Measurements from ENCODE around the gene BHLHE40. TPM values are rescaled to one million over a fixed set of nuclear protein-coding genes. Genes with fewer than 3 reads are reported as not detected.

BHLHE40 gene
- total and polyA plus RNA-seq, 9 donors = 28.6 to 264 (median 75.3) TPM

GRCh38 chr3:4982773-4983738 is 3.8 kb downstream of the BHLHE40 start:
- DNase-seq = peak in 2 of 5 donors; percentile 40 to 47
- Histone ChIP-seq H3K4me1 (ENCODE audit: insufficient read depth) (peaks cover 7% of the 10 kb centered on the region), H3K27ac (no peak overlapping the region), H3K27me3 (no peaks in the 10 kb centered on the region), H3K36me3 (no peaks in the 10 kb centered on the region), H3K4me3 (no peak overlapping the region), H3K9me3 (no peaks in the 10 kb centered on the region)
- WGBS, 3 donors = 88 to 92% (median 91%) methylated on average over 40 of the region's 40 CpGs
- TF ChIP-seq EP300 (IDR thresholded peaks at IDR 0.05) (no peak), POLR2A (IDR thresholded peaks at IDR 0.05) (no peak), CTCF (IDR thresholded peaks at IDR 0.05) (no peak)
- intact Hi-C loops (cut with DNase I) = loop anchor here (5.0 to 10.0 kb wide), 4 partner anchors 44 to 266 kb away; no protein-coding TSS in a partner anchor

- WGBS, 3 donors = 34 to 55% (median 52%) methylated on average over 16 of the region's 16 CpGs
- Histone ChIP-seq H3K4me3 (no peak overlapping the region), H3K9me3 (no peaks in the 10 kb centered on the region), H3K4me1 (ENCODE audit: insufficient read depth) (peaks cover 7% of the 10 kb centered on the region), H3K27me3 (no peaks in the 10 kb centered on the region), H3K36me3 (no peaks in the 10 kb centered on the region), H3K27ac (peak overlapping the region; percentile 13 to 94)
- TF ChIP-seq POLR2A (IDR thresholded peaks at IDR 0.05) = no peak
- TF ChIP-seq CTCF (IDR thresholded peaks at IDR 0.05) = no peak
- TF ChIP-seq EP300 (IDR thresholded peaks at IDR 0.05) = no peak
- DNase-seq = peak in 3 of 5 donors; percentile 34 to 69 (median 40)
- intact Hi-C loops (cut with DNase I) = loop anchor here (5.0 to 10.0 kb wide), 4 partner anchors 43 to 267 kb away; no protein-coding TSS in a partner anchor
Observed at GRCh38 chr3:4983739-4984510, 4.7 kb downstream of the BHLHE40 start.

- H3K9me3 ChIP-seq = no peaks in the 10 kb centered on the region
- intact Hi-C loops (cut with DNase I) = loop anchor here (5.0 to 10.0 kb wide), 4 partner anchors 43 to 267 kb away; no protein-coding TSS in a partner anchor
- H3K4me1 ChIP-seq (ENCODE audit: insufficient read depth) = peaks cover 7% of the 10 kb centered on the region
- peak overlapping the region; percentile 13 to 94 for H3K27ac ChIP-seq
- 46 to 58% (median 48%) methylated on average over 9 of the region's 9 CpGs for WGBS, 3 donors
- H3K36me3 ChIP-seq = no peaks in the 10 kb centered on the region
- no peak for DNase-seq
- no peaks in the 10 kb centered on the region for H3K27me3 ChIP-seq
- no peak overlapping the region for H3K4me3 ChIP-seq
- TF ChIP-seq POLR2A (IDR thresholded peaks at IDR 0.05) (no peak), CTCF (IDR thresholded peaks at IDR 0.05) (no peak), EP300 (IDR thresholded peaks at IDR 0.05) (no peak)
Observed at GRCh38 chr3:4984511-4984864, 5.3 kb downstream of the BHLHE40 start.
